Left cardiac atrium (tissue), 4 donors: ENCODE data around the gene COQ5. TPM values are rescaled to one million over a fixed set of nuclear protein-coding genes. Genes with fewer than 3 reads are reported as not detected.

Source experiments
- ATAC-seq, 2 donors: fragments of 200-7000 bp; cut with Tn5 transposase; one replicate each; pipeline ENCODE4 v1.9.1; 2020; ENCODE audit warnings: mild to moderate bottlenecking in 2 of 2, moderate library complexity in 2 of 2
- DNase-seq: peaks from one replicate; pipeline ENCODE4 v3.0.0-alpha.2; 2020
- intact Hi-C, 2 donors: fragments of 100-400 bp; cut with DNase I; formaldehyde crosslinking; loops; one replicate each; pipeline versions ENCODE4 v1.14.1 to v1.15.1; 2022 to 2023
- total RNA-seq, 2 donors: library from RNA; stranded (reverse); fragmentation: NEBNext Ultra II Directional; extraction: Animal tissue kit (Norgen Biotek cat#: 25700); gene quantifications; one replicate each; pipeline ENCODE4 v1.2.1, GENCODE V29; 2021
- donor health status: DM: no; HTN: yes; CAD: no.
- donor health status: DM: no; HTN: yes; CAD: no; lungs with severe emphysema.
- donor health status: DM: yes; HTN: yes; CAD: no.
- donor health status: Dilated cardiomyopathy.

The COQ5 gene
- total RNA-seq, 2 donors from 2014 or later: 28.6 to 29.3 TPM

DNA sequence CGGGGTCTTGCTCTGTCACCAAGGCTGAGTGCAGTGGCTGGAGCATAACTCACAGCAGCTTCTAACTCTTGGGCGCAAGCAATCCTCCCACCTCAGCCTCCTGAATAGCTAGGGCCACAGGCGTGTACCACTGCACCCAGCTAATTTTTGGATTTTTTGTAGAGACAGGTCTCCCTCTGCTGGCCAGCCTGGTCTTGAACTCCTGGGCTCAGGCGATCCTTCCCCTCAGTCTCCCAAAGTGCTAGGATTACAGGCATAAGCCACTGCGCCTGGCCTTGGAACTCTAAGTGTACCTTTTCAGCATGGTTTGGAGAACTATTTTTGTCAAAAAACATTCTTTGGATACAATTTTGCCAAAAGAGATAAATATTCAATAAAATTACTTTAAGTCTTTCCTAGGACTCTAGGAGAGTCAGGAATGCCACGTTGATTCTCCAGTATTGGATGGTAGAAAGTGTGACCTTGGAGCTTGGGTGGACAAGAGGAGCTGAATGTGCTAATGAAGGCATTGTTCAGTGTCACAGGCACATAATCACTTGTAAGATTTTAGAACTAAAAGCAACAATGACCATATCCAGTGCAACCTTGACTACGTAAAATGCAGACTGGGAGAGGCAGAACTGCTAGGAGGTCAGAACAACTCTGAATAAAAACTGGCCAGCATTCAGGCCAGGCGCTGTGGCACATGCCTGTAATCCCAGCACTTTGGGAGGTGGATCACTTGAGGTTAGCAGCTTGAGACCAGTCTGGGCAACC, 62.2 kb downstream of the COQ5 start:
- intact Hi-C loops: no loop called here
- DNase-seq (no peak), ATAC-seq (no peak)

DNA sequence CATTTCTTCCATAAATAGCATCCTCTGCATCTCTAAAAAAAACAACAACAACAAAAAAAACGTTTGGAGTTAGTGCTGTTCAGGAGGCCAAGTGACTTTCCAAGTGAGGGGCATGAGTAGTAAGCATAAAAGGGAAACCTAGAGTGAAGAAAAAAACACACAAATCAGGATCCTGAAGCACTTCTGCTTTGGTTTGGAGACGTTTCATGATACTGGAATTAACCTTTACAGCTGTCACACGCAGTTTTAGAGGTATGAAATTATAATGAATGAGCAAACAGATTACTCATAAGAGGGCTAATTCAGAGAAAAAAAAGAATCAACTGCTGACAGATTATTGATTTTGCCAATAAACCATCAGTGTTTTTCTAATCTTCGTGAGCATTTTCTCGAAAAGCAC, 63.2 kb downstream of the COQ5 start:
- DNase-seq (no peak), ATAC-seq (no peak)
- intact Hi-C loops: no loop called here

DNA sequence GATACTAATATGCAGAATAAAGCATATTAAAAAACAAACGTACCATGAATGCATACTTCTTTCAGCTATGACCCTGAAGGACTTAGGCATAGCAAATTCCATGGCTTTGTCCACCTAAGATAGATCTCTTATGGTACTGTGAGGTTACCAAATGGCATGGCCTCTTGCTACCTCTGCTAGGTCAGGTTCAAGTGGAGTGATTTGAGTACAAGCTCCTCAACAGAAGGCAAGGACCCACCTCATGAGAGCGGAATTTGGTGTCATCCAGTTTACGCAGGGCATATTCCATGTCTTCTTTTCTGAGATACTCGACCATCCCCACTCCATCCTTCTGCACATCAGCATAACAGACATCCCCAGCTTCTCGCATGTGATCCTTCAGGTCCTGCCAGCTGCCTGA, 65.2 kb downstream of the COQ5 start:
- ATAC-seq: no peak
- intact Hi-C loops: no loop called here
- no peak for DNase-seq

DNA sequence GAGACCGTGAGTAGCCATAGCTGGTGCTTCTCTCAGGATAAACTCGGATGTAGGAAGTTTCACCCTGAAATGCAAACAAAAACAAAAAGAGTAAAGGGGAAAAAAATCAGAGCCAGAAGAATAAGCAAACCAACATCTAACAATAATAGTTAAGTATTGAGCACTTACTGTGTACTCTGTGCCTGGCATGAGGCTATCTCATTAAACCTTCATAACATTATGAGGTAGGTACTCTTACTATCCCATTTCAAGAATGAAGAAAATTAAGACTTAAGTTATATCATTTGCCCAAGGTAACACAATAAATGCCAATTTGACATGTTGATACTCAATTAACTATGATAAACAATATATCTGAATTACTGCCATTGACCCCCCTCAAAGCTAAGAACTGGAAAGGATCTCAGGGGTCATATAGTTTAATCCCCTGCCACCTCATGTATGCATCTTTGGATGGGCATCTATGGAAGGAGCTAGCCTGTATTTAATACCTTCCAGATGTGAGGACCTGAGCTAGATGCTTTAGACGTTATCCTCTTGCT, 66.8 kb downstream of the COQ5 start:
- ATAC-seq (no peak), DNase-seq (no peak)
- intact Hi-C loops: no loop called here

DNA sequence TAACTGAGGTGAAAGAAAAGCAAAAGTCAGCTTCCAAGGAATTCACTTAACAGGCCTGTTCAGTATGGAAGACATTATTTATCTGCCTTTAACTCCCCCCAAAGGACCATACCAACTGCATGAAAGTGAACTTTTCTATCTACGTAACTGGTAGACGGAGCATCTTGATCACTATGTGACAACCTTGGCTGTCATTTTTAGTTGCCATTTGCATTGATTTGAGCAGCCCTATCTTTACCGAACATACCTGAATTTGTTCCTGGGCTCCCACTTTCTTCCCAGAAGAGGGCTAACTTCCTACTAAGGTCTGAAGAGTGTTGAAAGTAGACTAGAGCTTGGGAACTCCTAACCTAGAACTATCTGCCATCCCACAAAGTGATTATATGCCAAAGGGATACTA, 68.8 kb downstream of the COQ5 start:
- ATAC-seq (no peak), DNase-seq (no peak)
- intact Hi-C loops: no loop called here

DNA sequence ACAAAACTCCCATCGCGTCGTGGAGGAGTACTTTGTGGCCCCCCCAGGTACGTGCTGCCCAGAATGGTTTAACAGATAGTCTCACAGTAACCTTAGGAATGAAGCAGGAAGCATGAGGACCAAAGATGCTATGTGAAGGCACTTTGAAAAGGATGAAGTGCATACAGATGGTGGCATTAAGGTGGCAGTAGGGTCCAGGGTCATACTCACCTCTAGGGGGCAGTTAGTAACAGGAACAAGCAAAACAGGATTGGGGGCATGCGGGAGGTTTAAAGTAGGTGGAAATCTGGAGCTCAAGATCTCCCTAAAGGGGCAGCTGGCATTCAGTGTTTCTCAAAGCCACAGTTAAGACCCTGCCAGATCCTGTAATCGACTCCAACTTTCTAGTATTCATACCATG, 71.8 kb downstream of the COQ5 start:
- no peak for ATAC-seq
- intact Hi-C loops: no loop called here
- DNase-seq: no peak

DNA sequence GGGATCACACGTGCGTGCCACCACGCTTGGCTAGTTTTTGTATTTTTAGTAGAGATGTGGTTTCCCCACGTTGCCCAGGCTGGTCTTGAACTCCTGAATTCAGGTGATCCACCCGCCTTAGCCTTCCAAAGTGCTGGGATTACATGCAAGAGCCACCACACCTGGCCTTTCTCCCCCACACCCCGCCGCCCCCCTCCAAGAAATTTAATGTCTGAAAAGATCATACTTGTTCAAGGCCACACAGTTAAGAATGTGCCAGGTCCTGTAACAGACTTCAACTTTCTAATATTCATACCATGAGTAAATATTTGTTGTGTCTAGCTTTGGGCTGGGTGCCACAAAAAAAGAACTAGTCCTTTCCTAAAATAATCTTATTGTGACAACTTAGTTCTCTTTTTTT, 73.7 kb downstream of the COQ5 start:
- intact Hi-C loops: no loop called here
- ATAC-seq (no peak), DNase-seq (no peak)

DNA sequence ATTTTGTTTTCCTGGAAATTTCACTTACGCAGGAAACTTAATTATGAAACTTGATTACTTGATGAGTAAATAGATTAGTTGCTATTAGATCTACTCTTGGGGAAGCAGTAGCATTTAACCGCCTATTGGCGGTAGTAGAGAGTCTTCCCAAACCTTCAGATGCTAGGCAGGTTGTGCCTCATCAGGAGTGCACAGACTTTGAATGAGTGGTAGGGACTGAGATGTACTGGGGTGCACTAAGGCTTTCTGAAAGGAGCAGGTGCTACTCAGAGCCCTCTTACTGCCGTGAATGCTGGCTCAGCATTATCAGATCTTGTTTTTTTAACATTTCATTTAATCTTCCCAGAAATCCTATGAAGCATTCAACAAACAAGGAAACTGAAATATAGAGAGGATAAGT, 75.0 kb downstream of the COQ5 start:
- peak in 1 of 2 donors; percentile 34 for ATAC-seq
- intact Hi-C loops: no loop called here
- no peak for DNase-seq

Other genes starting within 250 kb of the COQ5 start
- over 10,000 TPM; 14,688 to 67,133 TPM for gene RNU4-2, start 237.3 kb downstream of the COQ5 start, total RNA-seq
- gene RNU4-1, start 235.9 kb downstream of the COQ5 start, total RNA-seq: 1,000 to 10,000 TPM; 1,261 to 6,779 TPM
- 1 to 10 TPM; 2.8 to 5.8 TPM for gene SIRT4, start 226.8 kb downstream of the COQ5 start, total RNA-seq
- not detected for gene PLA2G1B, start 201.4 kb downstream of the COQ5 start, total RNA-seq
- 1 to 10 TPM; 6.2 to 7.8 TPM for gene MSI1, start 160.0 kb downstream of the COQ5 start, total RNA-seq
- 100 to 1,000 TPM; 182 to 201 TPM for gene COX6A1, start 91.0 kb downstream of the COQ5 start, total RNA-seq
- 10 to 100 TPM; 13.6 to 15.3 TPM for gene TRIAP1, start 82.8 kb downstream of the COQ5 start, total RNA-seq
- 10 to 100 TPM; 14.8 to 19.1 TPM for gene GATC, start 82.7 kb downstream of the COQ5 start, total RNA-seq
- 10 to 100 TPM; 50.4 to 68.6 TPM for gene SRSF9, start 59.4 kb downstream of the COQ5 start, total RNA-seq
- gene DYNLL1, start 33.0 kb downstream of the COQ5 start, total RNA-seq: 100 to 1,000 TPM; 156 to 237 TPM
- 100 to 1,000 TPM; 225 to 240 TPM for gene RNF10, start 5.2 kb upstream of the COQ5 start, total RNA-seq
- gene POP5, start 52.2 kb upstream of the COQ5 start, total RNA-seq: 10 to 100 TPM; 27.9 to 34.3 TPM
- 1 to 10 TPM; 1.5 to 4.6 TPM for gene CABP1, start 111.5 kb upstream of the COQ5 start, total RNA-seq
- 100 to 1,000 TPM; 166 to 173 TPM for gene MLEC, start 158.0 kb upstream of the COQ5 start, total RNA-seq
- 10 to 100 TPM; 14.2 to 18.2 TPM for gene UNC119B, start 181.3 kb upstream of the COQ5 start, total RNA-seq
- gene ACADS, start 196.7 kb upstream of the COQ5 start, total RNA-seq: 10 to 100 TPM; 49.4 to 52.0 TPM